NCI-H526 treated with DMSO at 0.1 percent for 48 hours (cell line): ENCODE data around the gene CDH5.

Source experiments
- DNase-seq: peaks from one replicate; lab custom pipeline; 2025; lab: John Stamatoyannopoulos, UW

Gene CDH5

DNA sequence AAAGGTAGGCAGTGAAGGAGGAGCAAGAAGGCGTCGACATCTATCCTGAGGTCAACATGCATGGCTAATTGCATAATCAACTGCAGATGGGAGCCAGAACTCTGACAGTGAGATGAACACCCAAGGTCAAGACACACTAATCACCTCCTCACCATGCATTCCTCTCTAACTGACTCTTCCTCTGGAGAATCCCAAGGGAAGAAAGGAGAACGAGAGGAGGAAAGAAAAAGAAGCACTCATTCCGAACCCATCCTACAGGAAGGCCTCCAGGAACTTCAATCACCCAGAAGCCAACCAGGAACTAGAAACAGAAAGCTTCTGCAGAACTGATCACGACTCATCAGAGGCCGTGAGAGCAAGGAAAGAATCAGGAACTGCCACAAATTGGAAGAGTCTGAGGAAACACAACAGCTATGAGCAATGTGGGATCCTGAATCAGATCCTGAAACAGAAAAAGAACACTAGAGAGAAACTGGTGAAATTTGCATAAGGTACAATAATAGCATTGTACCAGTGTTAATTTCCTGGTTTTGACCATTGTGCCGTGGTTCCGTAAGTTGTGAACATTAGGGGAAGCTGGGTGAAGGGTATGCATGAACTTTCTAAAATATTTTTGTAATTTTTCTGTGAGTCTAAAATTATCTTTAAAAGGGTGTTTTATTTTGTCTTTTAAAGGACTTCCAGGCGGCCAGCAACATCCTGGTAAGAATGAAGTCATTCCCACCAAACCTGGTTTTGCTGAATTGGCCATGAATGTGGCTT lies 50.6 kb downstream of the CDH5 start:
- DNase-seq = no peak

DNA sequence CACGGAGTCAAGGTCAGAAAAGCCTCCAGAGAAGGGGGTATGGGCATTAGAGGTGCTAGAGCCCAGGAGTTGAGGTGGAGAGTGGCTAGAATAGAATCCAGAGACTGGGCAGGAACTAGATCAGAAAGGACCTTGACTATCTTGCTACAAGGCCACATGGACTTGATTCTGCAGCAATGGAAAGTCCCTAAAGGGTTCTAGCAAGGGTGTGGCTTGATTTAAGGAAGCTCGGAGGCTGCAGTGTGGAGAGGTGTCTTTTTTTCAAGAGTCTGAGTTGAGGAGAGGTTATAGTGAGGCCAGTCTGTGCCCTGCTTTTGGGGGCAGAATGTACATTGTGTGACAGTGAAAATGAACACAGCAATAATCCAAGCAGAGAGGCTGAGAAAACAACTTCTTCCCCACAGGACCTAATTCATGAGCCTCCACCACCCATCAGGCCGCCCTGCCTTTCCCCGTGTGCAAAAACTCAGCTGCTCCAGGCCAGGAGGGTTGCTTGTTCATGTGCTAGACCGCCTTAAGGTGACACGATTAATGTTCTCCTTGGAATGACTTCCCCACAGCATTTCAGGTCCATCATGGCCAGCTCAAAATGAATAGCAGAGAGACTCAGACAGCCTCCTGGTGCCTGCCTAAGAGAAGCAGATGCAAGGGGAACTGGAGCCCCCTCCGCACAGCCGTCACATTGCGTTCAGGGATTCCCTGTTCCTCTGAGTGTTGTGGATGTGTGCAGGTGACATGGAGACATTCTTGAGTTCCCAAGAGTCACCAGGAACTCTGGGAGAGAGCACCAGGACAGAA lies 51.9 kb downstream of the CDH5 start:
- no peak for DNase-seq

DNA sequence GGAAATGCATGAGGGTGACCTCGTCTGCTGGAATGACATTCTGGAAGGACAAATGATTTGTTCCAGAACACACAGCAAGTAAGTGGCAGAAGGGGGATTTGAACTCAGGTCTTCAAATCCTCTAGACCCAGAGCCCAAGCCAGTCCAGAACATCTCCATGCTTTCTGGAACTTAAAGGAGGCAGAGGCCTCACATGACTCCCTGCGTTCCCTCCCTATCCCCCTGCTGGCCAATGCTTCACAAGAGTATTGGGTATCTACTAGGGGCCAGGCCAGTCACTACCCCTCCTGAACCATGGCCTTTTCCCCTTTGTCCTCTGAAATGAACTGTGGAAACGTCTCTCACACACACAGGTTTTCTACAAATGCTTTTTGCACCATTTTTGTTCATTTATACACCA lies 53.0 kb downstream of the CDH5 start:
- no peak for DNase-seq

DNA sequence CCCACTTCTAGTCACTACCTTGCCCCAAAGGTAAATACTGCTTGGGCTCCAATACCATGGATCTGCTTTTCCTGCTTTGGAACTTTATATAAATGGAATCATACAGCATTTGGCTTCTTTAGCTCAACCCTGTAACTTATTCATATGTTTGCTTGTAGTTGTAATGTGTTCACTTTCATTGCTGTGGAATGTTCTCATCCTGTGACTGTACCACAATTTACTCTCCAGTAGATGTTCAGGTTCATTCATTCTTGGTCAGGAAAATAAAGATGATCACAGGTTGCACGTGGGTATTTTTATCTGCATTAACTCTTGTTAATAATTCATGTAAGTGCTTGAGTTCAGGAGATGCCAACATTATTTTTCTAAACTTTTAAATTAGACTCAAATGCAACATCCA lies 53.9 kb downstream of the CDH5 start:
- no peak for DNase-seq

DNA sequence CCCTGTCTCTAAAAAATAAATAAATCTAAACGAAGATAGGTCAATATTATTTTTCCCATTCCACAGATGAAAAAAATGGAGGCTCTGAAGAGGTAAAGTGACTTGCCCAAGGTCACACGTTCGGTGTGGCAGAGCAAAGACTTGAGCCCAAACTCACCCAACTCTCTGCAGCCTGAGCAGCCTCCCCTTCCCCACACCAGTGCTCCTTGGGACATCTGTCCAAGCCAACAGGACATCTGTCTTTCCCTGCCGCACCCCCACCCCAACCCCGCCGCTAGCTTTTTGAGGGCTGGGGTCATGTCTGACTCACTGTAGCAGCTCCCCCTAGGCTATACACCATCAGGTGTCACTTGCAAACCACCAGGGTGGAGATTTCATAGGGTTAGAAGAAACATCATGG lies 55.4 kb downstream of the CDH5 start:
- no peak for DNase-seq

DNA sequence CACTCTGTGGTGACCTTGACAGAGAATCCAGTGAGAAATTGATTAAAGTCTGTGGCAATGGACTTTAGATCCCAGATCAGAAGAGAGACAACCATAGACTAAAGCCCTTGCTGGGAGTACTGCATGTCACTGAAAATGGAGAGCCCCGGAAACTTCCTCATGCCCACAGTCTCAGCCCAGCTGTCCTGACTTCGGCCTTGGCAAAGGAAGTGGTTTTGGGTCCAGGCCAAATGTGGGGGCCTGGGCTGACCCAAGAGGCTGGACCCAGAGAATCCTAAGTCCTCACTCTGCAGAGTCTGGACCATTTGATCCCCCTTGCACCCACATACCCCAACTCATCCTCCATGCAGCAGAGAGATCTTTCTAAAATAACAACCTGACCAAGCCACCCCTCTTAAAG lies 55.9 kb downstream of the CDH5 start:
- DNase-seq = no peak

DNA sequence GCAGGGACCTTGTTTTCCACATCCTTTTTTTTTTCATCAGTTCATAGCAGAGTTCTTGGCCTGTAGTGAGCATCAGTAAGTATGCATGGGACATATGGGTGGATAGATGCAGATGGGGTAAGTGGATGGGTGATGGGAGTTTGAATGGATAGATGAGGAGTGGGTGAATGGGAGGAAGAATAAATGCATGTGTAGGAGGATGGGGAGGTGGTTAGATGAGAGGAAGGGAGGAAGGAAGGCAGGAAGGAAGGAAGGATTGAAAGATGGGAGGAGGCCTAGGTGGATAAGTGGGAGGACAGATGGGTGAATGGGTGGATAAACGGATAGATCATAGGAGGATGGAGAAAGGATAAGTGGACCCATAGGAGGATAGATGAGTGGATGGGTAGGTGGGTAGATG lies 56.7 kb downstream of the CDH5 start:
- no peak for DNase-seq

DNA sequence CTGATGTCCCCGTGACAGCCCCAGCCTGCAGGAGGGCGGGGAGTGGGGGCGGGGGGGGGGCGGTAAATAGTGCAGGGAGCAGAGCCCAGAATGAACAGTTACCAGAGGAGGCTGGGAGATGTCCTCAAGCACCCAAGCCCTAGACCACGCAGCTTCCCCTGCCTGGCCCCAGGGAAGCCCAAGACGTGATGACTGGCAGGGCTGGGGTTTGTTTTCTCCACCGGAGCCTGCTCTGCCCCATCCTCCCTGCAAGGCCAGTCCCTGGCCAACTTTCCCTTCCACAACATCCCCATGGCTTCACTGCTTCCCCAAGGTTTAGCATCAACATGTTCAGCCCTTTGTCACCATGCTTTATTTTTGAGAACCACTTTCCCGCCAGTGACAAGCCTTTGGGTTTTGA lies 59.2 kb downstream of the CDH5 start:
- no peak for DNase-seq

DNA sequence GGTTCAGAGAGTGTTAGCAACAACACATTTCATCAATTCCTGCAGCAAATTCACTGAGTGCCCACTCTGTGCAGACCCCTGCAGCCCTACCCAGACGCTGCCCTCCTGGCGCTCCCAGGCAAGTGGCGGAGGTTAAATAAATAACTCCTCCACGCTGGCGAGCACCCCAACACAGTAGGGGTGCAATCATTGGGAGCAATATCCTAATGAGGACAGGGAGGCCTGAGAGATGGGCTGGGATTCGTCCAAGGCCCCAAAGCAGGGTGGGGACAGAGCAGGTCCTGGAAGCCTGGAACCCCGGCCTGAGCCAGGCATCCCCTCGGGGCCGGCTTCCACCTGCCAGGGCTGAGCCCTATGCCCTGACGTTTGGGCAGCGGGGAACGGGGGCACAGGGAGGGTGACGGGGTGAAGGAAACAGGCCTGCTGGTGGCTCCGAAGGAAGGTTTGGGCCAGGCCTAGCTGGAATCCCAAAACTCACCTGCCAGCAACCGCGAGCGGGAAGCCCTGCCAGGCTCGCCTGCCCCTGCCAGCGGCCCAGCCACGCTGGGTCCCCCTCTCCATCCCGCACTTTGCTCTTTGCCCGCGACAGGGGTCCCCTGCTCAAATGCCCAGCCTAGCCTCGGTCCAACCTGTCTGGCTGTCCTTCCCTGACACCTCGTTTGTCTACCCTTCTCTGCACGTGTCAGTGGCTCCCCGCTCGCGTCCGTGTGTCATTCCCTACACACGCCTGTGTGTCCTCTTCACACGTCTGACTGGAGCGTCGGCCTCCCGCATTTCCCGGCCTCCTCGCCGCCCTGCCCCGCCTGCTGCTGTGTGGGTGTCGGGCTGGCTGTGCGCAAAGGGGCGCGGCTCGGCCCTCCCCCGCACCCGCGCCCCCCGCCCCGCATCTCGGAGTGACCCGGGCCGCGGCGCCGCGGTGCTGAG lies 59.9 kb downstream of the CDH5 start:
- DNase-seq = no peak

DNA sequence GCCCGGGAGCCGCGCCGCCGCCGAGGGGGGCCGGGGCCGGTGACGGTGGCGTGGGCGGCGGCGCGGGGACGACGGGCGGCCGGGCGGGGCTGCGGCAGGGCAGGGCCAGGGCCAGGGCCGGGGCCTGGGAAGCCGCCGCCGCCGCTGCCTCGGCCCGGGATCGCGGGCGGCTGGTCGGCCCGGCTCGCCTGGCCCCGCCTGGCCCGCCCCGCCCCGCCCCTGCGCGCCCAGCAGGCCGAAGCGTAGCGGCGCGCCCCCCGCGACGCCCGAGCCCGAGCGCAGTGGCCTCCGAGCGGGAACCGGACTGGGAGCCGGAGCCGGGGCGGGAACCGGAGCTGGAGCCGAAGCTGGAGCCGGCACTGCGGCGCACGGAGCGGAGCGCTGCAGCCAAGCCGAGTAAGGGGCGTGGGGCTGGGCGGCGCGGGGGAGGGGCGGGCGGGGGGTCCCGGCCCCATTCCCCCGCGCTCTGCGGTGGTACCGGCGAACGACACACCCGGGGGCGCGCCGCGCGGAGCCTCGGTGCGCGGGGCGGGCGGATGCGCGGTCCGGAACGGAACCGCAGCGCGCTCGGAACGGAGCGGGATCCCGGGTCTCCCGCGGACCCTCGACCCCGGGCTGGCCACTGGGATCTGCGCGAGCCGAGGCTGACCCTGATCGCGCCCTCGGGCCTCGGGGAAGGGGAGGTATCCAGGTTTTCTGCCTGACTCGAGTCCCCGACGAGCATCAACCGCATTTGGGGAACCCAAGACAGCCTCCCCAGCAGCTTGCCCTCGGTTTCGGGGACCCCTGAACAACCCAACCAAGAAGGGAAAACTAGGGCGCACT lies 60.8 kb downstream of the CDH5 start, which contains the start of gene BEAN1:
Gene BEAN1, plus strand, starts transcription at position 260 of the 825 bp plus-strand sequence. CDS start 10,382 bp downstream, outside the sequence.
- DNase-seq = no peak

DNA sequence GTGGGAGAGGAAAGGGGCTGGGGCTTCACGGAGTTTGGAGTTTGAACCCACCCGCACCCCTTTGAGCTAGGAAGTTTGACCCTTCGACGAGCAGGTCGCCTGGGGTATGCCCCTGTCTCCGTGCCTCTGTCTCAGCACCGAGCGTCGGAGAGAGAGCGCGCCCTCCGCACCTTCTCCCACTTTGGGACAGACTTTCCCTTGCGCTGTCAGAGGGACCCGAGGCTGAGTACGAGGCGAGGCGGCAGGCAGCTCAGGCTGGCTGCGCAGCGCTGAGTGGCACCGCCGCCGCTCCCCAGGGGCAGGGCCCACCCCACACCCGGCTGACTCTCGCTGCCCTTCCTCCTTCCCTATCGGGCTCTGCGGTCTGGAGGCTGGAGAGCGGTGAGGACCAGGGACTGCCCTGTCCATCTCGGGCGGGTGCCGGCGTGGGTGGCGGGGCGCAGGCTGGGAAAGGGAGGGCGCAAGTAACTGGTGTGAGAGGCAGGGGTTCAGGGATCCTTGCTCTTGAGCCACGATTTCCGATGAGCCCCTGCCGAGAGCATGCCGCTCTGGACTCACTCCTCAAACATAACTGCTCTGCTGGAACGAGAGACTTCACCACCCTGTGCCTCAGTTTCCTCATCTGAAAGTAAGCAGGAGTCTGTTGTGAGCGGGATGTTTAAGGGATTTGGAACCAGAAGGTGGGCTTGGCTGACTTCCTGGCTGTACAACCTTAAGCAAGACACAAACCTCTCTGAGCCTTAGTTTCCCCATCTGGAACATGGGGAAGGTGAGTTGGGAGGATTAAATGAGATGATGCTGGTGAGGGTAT lies 61.6 kb downstream of the CDH5 start:
- DNase-seq = no peak

DNA sequence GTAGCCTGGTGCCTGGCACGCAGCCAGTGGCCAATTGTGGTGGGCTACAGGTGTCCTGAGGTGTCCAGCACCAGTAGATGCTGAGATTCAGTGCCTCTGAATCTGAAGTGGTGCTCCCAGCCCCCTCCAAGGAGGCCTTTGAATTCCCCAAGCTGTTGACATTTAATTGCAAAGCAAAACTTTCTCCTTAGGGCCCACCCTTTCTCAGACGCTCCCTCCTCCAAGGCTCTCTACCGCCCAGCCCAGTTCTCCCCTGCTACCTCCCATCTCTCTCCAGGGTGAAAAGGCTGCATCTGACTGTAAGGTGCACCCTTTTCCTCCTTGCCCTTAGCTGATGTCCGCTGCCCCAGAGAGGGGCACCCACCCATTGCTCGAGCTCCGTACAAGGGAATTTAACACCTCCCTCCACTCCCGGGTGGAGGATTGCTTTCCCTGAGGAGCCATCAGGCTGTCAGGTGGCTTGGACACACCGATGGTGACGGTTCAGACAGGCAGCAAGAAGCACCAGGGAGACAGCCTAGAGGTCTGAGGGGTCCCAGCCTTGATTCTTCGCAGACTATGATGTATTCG lies 62.3 kb downstream of the CDH5 start:
- DNase-seq = no peak

DNA sequence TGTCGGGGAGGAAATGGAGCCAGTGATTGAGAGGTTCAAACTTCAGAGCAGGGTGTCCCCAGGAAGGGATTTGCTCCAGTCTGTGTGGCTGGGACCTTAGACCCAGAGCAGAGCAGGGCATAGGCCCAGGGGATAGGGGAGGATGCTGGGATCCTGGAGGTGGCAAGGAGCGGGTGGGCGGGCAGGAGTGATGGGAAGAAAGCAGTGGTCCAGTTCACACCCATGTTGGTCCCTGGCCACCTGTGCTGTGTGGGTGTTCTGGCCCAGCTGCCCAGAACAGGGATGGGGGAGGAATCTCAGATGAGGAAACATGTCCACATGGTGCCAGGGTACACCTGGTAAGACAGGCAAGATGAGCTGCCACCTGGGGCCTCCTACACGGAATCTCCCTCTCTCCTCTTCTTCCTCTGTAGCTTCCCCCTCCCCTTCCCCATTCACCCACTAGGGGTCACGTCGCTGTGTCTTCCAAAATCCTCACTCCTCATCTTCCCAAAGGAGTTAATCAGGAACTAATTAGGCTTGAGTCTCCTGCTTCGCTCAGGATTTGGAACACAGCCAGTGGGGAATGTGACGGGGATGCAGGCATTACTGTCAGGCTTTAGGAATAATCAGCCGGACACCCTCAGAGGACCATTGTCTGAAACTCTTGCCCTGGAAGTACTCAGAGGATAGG lies 62.9 kb downstream of the CDH5 start:
- DNase-seq = no peak

DNA sequence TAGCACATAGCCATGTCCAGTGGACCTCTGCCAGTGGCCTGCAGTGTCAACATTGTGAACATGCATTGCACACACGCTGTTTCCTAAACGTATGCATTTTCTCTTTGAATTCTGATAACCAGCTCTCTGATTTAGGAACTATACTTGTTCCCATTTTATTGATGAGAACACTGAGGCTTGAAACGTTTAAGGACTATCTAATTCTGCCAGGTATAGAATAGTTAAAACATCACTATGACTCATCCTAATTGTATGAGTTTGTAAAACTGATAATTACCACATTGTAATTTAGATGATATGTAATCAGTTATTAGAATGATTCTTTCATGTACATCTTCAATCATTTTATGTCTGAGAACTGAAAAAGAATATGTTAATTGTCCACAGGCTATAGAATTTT lies 63.7 kb downstream of the CDH5 start:
- no peak for DNase-seq

DNA sequence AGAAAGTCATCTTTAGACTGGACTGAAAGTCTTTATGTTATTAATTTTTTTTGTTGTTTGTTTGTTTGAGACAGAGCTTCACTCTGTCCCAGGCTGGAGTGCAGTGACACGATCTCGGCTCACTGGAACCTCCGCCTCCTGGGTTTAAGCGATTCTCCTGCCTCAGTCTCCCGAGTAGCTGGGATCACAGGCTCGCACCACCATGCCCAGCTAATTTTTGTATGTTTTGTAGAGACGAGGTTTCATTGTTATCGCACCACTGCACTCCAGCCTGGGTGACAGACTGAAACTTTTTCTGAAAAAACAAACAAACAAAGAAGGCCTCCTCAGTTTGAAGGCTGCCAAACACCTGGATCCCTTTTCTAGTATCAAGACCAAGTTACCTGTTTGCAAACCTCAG lies 65.3 kb downstream of the CDH5 start:
- no peak for DNase-seq

DNA sequence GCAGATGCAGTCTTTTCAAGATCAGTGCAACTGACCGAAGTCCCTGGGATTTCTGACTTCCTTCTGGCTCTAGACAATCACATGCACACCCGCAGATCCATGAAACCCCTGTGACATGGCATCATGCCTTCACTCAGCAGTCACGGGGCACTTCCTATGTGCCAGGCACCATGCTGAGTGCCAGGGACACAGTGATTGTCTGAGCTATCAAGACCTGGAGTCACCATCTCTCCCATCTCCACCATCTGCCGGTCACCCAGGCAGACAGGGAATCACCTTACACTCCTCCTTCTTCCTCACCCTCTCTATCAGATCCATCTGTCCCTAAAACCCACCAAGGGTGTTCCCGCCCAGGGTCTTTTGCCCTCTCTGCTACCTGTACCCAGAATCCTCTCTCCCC lies 65.9 kb downstream of the CDH5 start:
- no peak for DNase-seq

DNA sequence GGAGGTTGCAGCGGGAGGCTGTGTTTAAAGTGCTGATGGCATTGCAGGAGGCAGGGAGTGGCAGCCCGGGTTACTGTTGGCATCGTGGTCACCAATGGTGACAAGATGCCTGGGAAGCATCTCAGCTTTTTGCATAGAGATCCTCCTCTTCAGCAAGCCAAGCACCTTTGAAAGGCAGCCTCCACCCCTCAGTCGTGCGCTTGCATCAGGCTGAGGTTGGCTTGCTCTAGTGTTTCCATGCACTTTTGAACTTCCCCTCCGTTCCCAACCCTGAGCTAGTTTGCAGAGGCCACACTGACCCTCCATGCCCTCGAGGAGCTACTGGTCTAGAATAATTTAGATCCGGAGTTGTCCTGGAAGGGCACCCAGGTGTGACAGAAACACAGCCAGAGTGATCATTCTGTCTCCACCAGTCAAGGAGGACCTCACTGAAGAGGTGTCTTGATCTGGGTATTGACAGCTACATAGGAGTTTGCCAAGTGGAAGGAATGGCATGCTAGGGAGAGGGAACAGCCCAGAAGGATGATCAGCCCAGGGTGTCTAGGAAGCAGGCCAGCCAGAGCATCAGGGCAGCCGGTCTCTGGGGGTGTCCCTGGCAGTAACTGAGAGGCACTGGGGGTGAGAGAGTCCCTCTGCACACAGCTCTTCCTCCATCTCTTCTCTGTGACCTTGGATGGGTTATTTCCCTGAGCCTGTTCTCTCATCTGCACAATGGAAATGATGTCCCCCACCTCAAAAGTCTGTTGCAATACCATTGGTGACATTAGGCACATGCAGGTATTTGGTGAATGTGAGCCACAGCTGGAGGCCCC lies 68.3 kb downstream of the CDH5 start:
- DNase-seq = no peak

DNA sequence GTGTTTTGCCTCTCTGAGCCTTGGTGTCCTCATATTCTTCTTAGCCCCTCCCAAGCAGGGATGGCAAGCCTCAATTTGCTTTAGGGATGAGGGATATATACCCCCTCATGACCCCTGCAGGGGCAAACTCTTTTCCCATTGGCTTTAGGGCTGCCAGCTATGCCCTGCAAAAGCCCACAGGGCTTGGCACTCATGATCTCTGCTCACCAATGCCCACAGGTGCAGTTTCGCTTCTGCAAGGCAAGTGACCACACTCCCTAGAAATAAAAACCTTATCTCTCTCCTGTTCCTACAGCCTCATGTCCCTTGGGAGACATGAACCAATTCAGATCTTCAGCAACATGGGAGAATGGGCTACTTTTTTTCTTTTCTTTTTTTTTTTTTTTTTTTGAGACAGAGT lies 69.4 kb downstream of the CDH5 start:
- no peak for DNase-seq

DNA sequence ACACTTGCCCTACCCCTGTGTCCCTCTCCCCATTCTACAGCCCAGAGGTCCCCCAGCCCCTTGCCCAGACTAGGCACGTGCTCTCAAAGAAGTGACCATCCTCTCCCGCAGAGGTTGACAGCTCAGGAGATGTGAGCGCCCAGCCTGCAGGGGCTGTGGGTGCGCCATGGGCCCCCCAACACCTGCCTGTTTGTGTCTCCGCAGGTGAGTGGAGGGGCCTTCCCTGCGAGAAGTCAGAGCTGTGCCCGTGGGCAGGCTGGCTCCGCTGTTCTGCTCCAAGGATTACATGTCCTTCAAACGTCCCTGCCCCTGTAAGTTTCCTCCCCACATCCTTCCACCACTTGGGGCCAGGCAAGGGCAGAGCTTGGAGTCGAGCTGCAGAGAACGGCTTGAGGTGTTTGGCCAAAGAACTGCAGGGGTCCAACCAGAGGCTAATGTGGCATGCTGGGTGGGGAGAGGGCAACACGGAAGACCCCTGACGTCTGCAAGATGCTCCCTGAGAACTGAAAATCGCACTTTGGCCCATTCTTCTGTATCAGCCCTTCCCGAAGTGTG lies 71.0 kb downstream of the CDH5 start:
- DNase-seq = no peak
